BLaER1 (cell line): ENCODE data around the gene SULT1A2.
"Not testable (repeated sequence)": the region's sequence is repeated elsewhere in the genome, so short reads cannot be mapped to it uniquely, and the experiment has no call there.

ENCODE experiments used
- H3K27ac ChIP-seq: shearing (Covaris generic); formaldehyde crosslinking; 2 replicates; pipeline ENCODE4 v1.8.1; 2022
- H3K27me3 ChIP-seq: shearing (Covaris generic); formaldehyde crosslinking; 2 replicates; pipeline ENCODE4 v1.8.1; 2022
- H3K36me3 ChIP-seq: shearing (Covaris generic); formaldehyde crosslinking; 2 replicates; pipeline ENCODE4 v1.8.1; 2022
- H3K4me1 ChIP-seq: shearing (Covaris generic); formaldehyde crosslinking; 2 replicates; pipeline ENCODE4 v1.8.1; 2022
- H3K4me2 ChIP-seq: shearing (Covaris generic); formaldehyde crosslinking; 2 replicates; pipeline ENCODE4 v1.8.1; 2022
- H3K4me3 ChIP-seq: shearing (Covaris generic); formaldehyde crosslinking; 2 replicates; pipeline ENCODE4 v1.8.1; 2022
- H3K9ac ChIP-seq: shearing (Covaris generic); formaldehyde crosslinking; 2 replicates; pipeline ENCODE4 v1.8.1; 2022
- H3K9me3 ChIP-seq: shearing (Covaris generic); formaldehyde crosslinking; 2 replicates; pipeline ENCODE4 v1.8.1; 2022
- H4K20me1 ChIP-seq: shearing (Covaris generic); formaldehyde crosslinking; 2 replicates; pipeline ENCODE4 v1.8.1; 2022
- Cebpa-rat ChIP-seq: shearing (Covaris generic); IDR thresholded peaks from 2 replicates; pipeline ENCODE4 v1.8.1; 2022

SULT1A2 gene

DNA sequence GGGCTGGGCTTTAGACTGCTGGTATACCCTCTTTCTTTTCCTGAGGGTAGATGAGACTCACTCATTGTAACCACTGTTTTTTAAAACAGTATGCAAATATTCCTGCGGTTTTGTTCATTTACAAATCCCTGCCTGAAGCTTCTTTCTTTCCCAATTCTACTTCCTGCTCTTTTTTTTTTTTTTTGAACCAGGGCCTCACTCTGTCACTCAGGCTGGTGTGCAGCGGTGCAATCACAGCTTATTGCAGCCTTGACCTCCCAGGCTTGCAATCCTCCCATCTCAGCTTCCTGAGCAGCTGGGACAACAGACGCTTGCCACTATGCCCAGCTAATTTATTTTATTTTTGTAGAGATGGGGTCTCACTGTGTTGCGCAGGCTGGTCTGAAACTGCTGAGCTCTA lies 21.0 kb upstream of the SULT1A2 start:
- peak overlapping the region; percentile 56 for H3K27ac ChIP-seq
- H3K4me1 ChIP-seq = peaks cover 50% of the 10 kb centered on the region
- H3K4me3 ChIP-seq = peak overlapping the region; percentile 22; the same call in 1 of the 2 replicates
- H3K36me3 ChIP-seq = no peaks in the 10 kb centered on the region
- H3K27me3 ChIP-seq = no peaks in the 10 kb centered on the region
- no peaks in the 10 kb centered on the region for H3K9me3 ChIP-seq
- no peaks in the 10 kb centered on the region for H4K20me1 ChIP-seq
- peak; percentile 76 for TF ChIP-seq Cebpa-rat
- H3K4me2 ChIP-seq = peak overlapping the region; percentile 74
- H3K9ac ChIP-seq = peak overlapping the region; percentile 49; the same call in 1 of the 2 replicates

- Histone ChIP-seq H3K4me2 (peak overlapping the region; percentile 74), H3K27me3 (no peaks in the 10 kb centered on the region), H3K4me1 (peaks cover 41% of the 10 kb centered on the region), H3K9ac (no peak overlapping the region; the same call in 1 of the 2 replicates), H3K9me3 (no peaks in the 10 kb centered on the region), H4K20me1 (no peaks in the 10 kb centered on the region), H3K4me3 (no peak overlapping the region), H3K36me3 (no peaks in the 10 kb centered on the region), H3K27ac (peak overlapping the region; percentile 55; the same call in 1 of the 2 replicates)
- TF ChIP-seq Cebpa-rat = no peak
Observed at GRCh38 chr16:28616636-28617035, 19.8 kb upstream of the SULT1A2 start.

DNA sequence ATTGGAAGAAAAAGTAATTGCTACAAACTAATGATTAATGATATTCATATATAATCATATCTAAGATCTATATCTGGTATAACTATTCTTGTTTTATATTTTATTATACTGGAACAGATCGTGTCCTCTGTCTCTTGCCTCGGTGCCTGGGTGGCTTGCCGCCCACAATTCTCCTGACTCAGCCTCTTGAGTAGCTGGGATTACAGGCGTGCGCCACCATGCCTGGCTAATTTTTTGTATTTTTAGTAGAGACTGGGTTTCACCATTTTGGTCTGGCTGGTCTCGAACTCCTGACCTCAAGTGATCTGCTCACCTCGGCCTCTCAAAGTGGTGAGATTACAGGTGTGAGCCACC lies 19.4 kb upstream of the SULT1A2 start:
- H3K36me3 ChIP-seq, H4K20me1 ChIP-seq, H3K9ac ChIP-seq, H3K9me3 ChIP-seq, H3K4me3 ChIP-seq, H3K27me3 ChIP-seq: not testable (repeated sequence)
- Histone ChIP-seq H3K4me1 (peaks cover 41% of the 10 kb centered on the region), H3K4me2 (peak overlapping the region; percentile 74), H3K27ac (peak overlapping the region; percentile 55; the same call in 1 of the 2 replicates)

DNA sequence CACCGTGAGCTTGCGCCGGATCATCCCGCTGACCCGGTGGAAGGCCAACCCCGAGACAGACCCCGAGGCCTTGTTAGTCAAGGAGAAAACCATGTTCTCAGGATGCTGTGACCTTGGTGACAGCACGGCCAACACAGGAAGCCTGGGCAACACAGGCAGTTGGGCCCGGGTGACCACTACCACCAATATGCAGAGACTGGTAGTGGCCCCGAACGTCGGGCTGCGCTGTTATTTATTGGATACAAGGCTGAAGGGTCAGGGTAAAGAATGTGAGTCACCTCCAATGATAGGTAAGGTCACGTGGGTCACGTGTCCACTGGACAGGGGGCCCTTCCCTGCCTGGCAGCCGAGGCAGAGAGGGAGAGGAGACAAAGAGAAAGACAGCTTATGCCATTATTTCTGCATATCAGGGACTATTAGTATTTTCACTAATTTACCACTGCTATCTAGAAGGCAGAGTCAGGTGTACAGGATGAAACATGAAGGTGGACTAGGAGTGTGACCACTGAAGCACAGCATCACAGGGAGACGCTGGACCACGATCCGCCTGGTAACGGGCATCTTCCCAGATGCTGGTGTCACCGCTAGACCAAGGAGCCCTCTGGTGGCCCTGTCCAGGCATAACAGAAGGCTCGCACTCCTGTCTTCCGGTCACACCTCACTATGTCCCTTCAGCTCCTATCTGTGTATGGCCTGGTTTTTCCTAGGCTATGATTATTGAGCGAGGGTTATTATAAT lies 18.8 kb upstream of the SULT1A2 start:
- not testable (repeated sequence) for H3K27me3 ChIP-seq, H3K36me3 ChIP-seq, H3K9ac ChIP-seq, H3K27ac ChIP-seq, H4K20me1 ChIP-seq, H3K4me3 ChIP-seq, H3K9me3 ChIP-seq
- peak overlapping the region; percentile 74; the same call in 1 of the 2 replicates for H3K4me2 ChIP-seq
- peaks cover 47% of the 10 kb centered on the region for H3K4me1 ChIP-seq

DNA sequence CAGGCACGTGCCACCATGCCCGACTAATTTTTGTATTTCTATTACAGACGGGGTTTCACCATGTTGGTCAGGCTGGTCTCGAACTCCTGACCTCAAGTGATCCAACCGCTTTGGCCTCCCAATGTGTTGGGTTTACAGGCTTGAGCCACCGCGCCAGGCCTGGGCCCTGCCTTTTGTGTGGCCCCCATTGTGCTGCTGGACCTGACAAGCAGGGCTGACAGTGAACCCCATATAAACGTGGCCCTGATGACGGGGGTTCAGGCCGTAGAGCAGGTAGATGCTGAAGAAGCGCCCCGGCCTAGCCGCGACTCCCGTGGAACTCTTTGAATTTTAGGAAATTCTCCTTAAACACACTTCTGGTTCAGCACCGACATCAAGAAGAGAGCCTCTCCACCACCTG lies 17.7 kb upstream of the SULT1A2 start:
- H3K27ac ChIP-seq = not testable (repeated sequence)

DNA sequence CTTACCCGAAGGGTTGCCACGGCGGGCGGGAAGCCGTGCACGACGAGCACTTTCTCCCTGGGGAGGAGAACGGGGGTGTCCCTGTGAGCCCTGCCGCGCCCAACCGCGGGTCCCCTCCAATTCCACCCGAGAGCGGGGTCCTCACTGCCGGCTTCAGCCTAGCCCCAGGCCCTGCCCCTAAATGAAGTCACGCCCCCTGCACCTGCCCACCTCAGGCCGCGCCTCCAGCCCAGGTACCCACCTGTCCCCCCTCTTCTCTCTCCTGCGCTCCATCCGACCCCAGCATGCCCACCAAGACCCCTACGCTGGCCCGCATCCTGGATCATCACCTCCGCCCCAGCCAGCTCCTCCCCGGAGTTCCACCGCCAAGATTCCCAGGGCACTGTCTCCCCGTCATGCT lies 17.1 kb upstream of the SULT1A2 start:
- peaks cover 58% of the 10 kb centered on the region for H3K4me1 ChIP-seq
- not testable (repeated sequence) for H3K4me3 ChIP-seq, H3K36me3 ChIP-seq, H3K27ac ChIP-seq, H3K9me3 ChIP-seq, H3K4me2 ChIP-seq, H3K9ac ChIP-seq, H3K27me3 ChIP-seq
- H4K20me1 ChIP-seq = peaks cover 15% of the 10 kb centered on the region; the same call in 1 of the 2 replicates

More for the DNA sequence above, 17.7 kb upstream of the SULT1A2 start:
- not testable (repeated sequence) for H3K4me3 ChIP-seq, H3K9me3 ChIP-seq, H3K36me3 ChIP-seq, H3K4me2 ChIP-seq, H3K27me3 ChIP-seq, H3K9ac ChIP-seq
- peaks cover 57% of the 10 kb centered on the region for H3K4me1 ChIP-seq
- peaks cover 10% of the 10 kb centered on the region; the same call in 1 of the 2 replicates for H4K20me1 ChIP-seq

DNA sequence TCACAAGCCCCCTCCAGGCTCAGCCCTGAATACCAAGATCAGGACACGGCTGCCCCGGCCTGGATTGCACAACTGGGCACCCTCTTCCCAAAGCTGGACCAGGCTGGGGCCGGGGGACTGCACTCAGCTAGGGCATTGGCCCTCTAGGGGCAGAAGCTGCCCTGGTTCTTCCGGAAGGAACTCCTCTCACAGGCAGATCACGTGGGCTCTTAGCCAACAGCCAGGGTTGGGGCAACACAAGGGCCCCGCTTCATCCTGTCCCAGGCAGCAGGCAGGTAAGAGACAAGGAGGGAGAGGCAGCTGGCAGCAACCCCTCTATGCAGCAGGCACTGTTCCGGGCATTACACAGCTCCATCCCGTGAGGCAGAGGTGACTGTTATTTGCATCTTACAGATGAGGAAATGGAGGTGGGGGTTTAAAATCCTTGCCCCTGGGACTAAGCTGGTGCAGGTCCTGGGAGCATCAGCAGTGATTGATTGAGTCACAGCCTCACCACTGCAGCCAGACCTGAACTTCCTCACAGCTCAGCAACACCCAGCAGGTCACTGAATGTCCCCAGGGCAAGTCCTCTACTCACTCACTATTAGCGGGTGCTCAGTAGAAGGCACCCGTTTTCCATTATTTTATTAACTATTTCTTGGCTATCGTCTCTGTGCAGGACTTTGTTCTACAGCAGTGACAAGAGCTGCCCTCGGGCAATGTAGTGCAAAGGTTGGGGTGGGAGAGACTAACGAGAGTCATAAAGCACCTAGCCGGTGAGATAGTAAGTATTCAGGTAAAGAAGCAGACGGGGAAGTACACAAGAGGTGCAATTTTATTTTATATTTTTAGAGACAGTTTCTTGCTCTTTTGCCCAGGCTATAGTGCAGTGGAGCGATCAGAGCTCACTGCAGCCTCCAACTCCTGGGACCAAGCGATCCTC lies 15.8 kb upstream of the SULT1A2 start:
- Histone ChIP-seq H3K4me1 (peaks cover 45% of the 10 kb centered on the region), H3K36me3 (peaks cover 10% of the 10 kb centered on the region; the same call in 1 of the 2 replicates)
- H3K27ac ChIP-seq = not testable (repeated sequence)

DNA sequence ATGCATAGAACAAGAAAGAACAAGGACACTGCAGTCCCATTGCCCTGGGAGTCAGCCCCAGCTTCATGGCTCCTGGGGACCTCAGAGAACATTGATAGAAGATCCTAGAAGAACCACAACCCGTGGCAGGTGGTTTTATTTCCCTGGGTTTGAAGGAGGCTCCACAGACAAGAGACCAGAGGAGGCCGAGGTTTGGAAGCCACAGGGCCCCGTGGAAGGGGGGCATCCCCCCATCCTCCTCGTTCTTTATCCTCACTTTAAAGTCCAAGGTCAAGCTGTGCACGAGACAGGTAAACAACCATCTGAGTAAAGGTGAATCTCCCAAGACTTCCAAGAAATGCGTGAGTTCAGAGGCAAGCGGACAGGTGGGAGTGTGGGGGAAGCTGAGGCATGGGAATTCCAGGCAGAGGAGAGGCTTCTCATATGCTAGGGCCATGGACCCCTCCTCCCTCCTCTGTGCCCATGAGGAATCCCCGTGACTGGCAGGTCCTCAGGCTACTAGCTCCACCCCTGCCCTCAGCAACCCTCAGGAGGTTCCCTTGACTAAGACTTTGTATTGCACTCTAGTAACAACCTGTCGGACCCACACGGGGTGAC lies 13.8 kb upstream of the SULT1A2 start:
- Histone ChIP-seq H3K36me3 (peaks cover 20% of the 10 kb centered on the region; the same call in 1 of the 2 replicates), H3K4me1 (peaks cover 26% of the 10 kb centered on the region), H4K20me1 (peaks cover 15% of the 10 kb centered on the region; the same call in 1 of the 2 replicates), H3K4me2 (peak overlapping the region; percentile 80), H3K27me3 (no peaks in the 10 kb centered on the region), H3K27ac (peak overlapping the region; percentile 69), H3K4me3 (peak overlapping the region; percentile 34), H3K9ac (peak overlapping the region; percentile 58), H3K9me3 (no peaks in the 10 kb centered on the region)
- TF ChIP-seq Cebpa-rat = no peak

More for the DNA sequence above, 15.8 kb upstream of the SULT1A2 start:
- not testable (repeated sequence) for H3K4me3 ChIP-seq, H3K27me3 ChIP-seq, H3K4me2 ChIP-seq, H3K9ac ChIP-seq, H3K9me3 ChIP-seq
- peaks cover 15% of the 10 kb centered on the region; the same call in 1 of the 2 replicates for H4K20me1 ChIP-seq

DNA sequence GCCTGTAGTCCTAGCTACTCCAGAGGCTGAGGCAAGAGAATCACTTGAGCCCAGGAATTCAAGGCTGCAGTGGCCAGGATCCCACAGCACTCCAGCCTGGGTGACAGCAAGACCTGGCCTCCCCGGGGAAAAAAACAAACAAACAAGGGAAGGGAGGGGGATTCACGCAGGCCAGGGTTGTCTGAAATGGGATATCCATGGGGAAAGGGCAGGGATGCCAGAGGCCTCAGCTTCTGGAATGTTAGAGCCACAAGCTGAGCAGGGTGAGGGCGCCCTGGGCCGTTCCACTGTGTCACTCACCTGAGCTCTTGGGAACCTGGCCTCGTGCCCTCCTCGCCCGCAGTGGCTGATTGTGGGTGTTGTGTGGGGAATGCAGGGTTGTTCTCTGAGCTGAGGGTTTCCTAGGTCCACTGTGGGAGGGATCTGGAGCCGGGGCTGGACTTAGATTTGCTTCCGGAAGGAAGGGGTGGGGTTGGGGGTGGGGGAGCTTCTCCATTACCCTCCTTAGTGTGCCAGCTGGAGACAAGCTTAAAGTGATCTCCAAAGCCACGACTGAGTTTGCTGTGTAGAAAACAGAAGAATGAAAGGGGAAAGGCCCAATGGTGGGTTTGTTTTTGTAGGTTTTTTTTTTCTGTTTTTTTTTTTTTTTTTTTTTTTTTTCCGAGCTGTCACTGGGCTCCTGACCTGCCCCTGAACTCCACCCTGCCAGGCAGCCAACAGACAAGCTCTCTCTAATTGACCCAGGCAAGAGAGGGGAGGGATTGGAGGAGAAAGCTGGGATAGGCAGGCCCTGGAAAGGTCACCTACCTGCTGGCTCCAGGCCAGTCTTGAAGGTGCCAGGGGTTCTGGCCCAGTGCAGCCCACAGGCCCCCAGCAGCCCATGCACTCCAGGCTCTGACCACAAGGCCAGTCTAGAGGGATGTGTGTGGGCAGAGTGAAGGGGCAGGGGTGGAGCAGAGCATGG lies 13.1 kb upstream of the SULT1A2 start, which contains the start of gene SULT1A1:
SULT1A1 (minus strand) TSS at position 414 of the 964 bp plus-strand sequence. CDS start 1,189 bp downstream, outside the sequence.
- TF ChIP-seq Cebpa-rat = no peak
- Histone ChIP-seq H3K27me3 (no peaks in the 10 kb centered on the region), H3K9me3 (no peaks in the 10 kb centered on the region), H3K4me1 (peaks cover 25% of the 10 kb centered on the region), H3K4me3 (peak within 1 kb of the TSS; percentile 34), H3K9ac (peak within 1 kb of the TSS; percentile 58), H3K4me2 (peak within 1 kb of the TSS; percentile 80), H3K36me3 (peaks cover 20% of the 10 kb centered on the region; the same call in 1 of the 2 replicates), H3K27ac (peak within 1 kb of the TSS; percentile 69), H4K20me1 (peaks cover 15% of the 10 kb centered on the region; the same call in 1 of the 2 replicates)

GRCh38 chr16:28608867-28609596 lies 12.2 kb upstream of the SULT1A2 start:
- not testable (repeated sequence) for H3K9me3 ChIP-seq, H3K4me3 ChIP-seq, H3K9ac ChIP-seq, H3K27me3 ChIP-seq
- H3K36me3 ChIP-seq = peaks cover 23% of the 10 kb centered on the region; the same call in 1 of the 2 replicates
- H4K20me1 ChIP-seq = peaks cover 15% of the 10 kb centered on the region; the same call in 1 of the 2 replicates
- peak overlapping the region; percentile 63; the same call in 1 of the 2 replicates for H3K27ac ChIP-seq
- peaks cover 28% of the 10 kb centered on the region for H3K4me1 ChIP-seq
- peak overlapping the region; percentile 80 for H3K4me2 ChIP-seq

DNA sequence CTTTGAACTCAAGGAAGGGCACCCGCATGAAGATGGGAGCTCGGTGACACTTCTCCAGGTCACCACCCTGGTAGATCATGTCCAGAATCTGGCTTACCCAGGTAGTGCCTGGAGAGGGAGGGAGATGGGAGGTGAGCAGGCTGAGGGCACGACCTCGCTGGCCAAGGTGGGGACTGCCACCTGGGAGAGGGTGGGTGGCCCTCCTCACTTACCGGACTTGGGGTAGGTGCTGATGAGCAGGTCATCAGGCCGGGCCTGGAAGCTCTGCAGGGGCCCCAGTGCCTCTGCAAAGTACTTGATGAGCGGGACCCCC lies 11.6 kb upstream of the SULT1A2 start:
- H3K4me3 ChIP-seq, H3K9ac ChIP-seq, H3K27ac ChIP-seq, H3K27me3 ChIP-seq, H3K4me2 ChIP-seq, H3K9me3 ChIP-seq: not testable (repeated sequence)
- H3K36me3 ChIP-seq = peaks cover 27% of the 10 kb centered on the region; the same call in 1 of the 2 replicates
- peaks cover 34% of the 10 kb centered on the region for H3K4me1 ChIP-seq
- H4K20me1 ChIP-seq = peaks cover 15% of the 10 kb centered on the region; the same call in 1 of the 2 replicates
